ENCODE data around the gene MTHFD2L. TPM values are rescaled to one million over a fixed set of nuclear protein-coding genes. Genes with fewer than 3 reads are reported as not detected.

MTHFD2L gene
- total RNA-seq, 1 donor from 2014 or later: 15.5 TPM

DNA sequence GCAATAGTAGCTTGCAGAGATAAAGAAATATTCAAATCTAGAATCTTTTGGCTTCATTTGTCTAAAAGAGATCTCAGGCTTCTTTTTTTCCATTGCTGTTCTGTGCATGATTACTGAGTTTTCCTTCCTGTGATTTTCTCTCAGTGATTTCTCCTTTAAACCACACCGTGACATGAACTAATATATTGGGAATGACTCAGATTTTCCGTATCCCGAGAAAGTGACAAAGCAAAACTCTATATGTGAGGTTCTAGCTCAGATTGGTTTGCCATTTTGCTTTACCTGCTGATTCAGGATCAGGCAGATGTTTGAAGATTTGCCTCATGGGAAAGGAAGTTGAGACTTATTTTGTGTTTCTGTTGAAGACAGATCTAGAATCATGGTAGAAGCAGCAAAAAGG, 59.4 kb downstream of the MTHFD2L start:
- Histone ChIP-seq H3K27me3 (no peaks in the 10 kb centered on the region), H3K27ac (no peak overlapping the region), H3K4me3 (no peak overlapping the region), H3K36me3 (no peaks in the 10 kb centered on the region), H3K9me3 (no peaks in the 10 kb centered on the region), H3K4me1 (no peaks in the 10 kb centered on the region)
- no peak for DNase-seq (ENCODE audit: extremely low spot score in 2 of 2)
- intact Hi-C loops (cut with DNase I): no loop called here
- TF ChIP-seq POLR2AphosphoS5 (IDR thresholded peaks at IDR 0.05; ENCODE audit: insufficient read depth in 1 of 2, low read depth in 1 of 2) (no peak), POLR2A (IDR thresholded peaks at IDR 0.05) (no peak)
- TF ChIP-seq, protein P1, sequence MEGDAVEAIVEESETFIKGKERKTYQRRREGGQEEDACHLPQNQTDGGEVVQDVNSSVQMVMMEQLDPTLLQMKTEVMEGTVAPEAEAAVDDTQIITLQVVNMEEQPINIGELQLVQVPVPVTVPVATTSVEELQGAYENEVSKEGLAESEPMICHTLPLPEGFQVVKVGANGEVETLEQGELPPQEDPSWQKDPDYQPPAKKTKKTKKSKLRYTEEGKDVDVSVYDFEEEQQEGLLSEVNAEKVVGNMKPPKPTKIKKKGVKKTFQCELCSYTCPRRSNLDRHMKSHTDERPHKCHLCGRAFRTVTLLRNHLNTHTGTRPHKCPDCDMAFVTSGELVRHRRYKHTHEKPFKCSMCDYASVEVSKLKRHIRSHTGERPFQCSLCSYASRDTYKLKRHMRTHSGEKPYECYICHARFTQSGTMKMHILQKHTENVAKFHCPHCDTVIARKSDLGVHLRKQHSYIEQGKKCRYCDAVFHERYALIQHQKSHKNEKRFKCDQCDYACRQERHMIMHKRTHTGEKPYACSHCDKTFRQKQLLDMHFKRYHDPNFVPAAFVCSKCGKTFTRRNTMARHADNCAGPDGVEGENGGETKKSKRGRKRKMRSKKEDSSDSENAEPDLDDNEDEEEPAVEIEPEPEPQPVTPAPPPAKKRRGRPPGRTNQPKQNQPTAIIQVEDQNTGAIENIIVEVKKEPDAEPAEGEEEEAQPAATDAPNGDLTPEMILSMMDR (IDR thresholded peaks at IDR 0.05): no peak

GRCh38 chr4:74218201-74218600, 60.3 kb downstream of the MTHFD2L start:
- intact Hi-C loops (cut with DNase I): no loop called here
- DNase-seq (ENCODE audit: extremely low spot score in 2 of 2): no peak
- H3K27ac ChIP-seq: no peak overlapping the region
- H3K4me1 ChIP-seq: no peaks in the 10 kb centered on the region
- no peaks in the 10 kb centered on the region for H3K9me3 ChIP-seq
- no peaks in the 10 kb centered on the region for H3K36me3 ChIP-seq
- no peaks in the 10 kb centered on the region for H3K27me3 ChIP-seq
- no peak overlapping the region for H3K4me3 ChIP-seq
- TF ChIP-seq POLR2A (IDR thresholded peaks at IDR 0.05): no peak
- no peak for TF ChIP-seq POLR2AphosphoS5 (IDR thresholded peaks at IDR 0.05; ENCODE audit: insufficient read depth in 1 of 2, low read depth in 1 of 2)
- TF ChIP-seq, protein P1 (IDR thresholded peaks at IDR 0.05): no peak

GRCh38 chr4:74219240-74219639, 61.3 kb downstream of the MTHFD2L start:
- no peaks in the 10 kb centered on the region for H3K9me3 ChIP-seq
- TF ChIP-seq POLR2A (IDR thresholded peaks at IDR 0.05): no peak
- TF ChIP-seq, protein P1 (IDR thresholded peaks at IDR 0.05): no peak
- TF ChIP-seq POLR2AphosphoS5 (IDR thresholded peaks at IDR 0.05; ENCODE audit: insufficient read depth in 1 of 2, low read depth in 1 of 2): no peak
- H3K27me3 ChIP-seq: no peaks in the 10 kb centered on the region
- H3K36me3 ChIP-seq: no peaks in the 10 kb centered on the region
- intact Hi-C loops (cut with DNase I): no loop called here
- H3K27ac ChIP-seq: no peak overlapping the region
- H3K4me1 ChIP-seq: no peaks in the 10 kb centered on the region
- no peak overlapping the region for H3K4me3 ChIP-seq
- DNase-seq (ENCODE audit: extremely low spot score in 2 of 2): no peak

DNA sequence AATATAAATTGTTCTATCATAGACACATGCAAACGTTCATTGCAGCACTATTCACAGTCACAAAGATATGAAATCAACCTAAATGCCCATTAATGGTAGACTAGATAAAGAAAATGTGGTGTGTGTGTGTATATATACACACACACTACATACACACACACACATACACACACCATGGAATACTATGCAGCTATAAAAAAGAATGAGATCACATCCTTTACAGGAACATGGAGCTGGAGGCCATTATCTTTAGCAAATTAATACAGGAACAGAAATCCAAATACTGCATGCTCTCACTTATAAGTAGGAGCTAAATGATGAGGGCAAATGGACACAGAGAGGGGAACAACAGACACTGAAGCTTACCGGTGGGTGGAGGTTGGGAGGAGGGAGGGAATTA, 65.2 kb downstream of the MTHFD2L start:
- H3K4me3 ChIP-seq: no peak overlapping the region
- H3K4me1 ChIP-seq: no peaks in the 10 kb centered on the region
- no peak for DNase-seq (ENCODE audit: extremely low spot score in 2 of 2)
- H3K27me3 ChIP-seq: no peaks in the 10 kb centered on the region
- no peaks in the 10 kb centered on the region for H3K9me3 ChIP-seq
- no peaks in the 10 kb centered on the region for H3K36me3 ChIP-seq
- H3K27ac ChIP-seq: no peak overlapping the region
- intact Hi-C loops (cut with DNase I): no loop called here
- TF ChIP-seq POLR2A (IDR thresholded peaks at IDR 0.05): no peak
- TF ChIP-seq, protein P1 (IDR thresholded peaks at IDR 0.05): no peak
- no peak for TF ChIP-seq POLR2AphosphoS5 (IDR thresholded peaks at IDR 0.05; ENCODE audit: insufficient read depth in 1 of 2, low read depth in 1 of 2)

- Histone ChIP-seq H3K27ac (no peak overlapping the region), H3K4me1 (no peaks in the 10 kb centered on the region), H3K4me3 (no peak overlapping the region), H3K27me3 (no peaks in the 10 kb centered on the region), H3K36me3 (no peaks in the 10 kb centered on the region), H3K9me3 (no peaks in the 10 kb centered on the region)
- no peak for TF ChIP-seq POLR2A (IDR thresholded peaks at IDR 0.05)
- no peak for TF ChIP-seq POLR2AphosphoS5 (IDR thresholded peaks at IDR 0.05; ENCODE audit: insufficient read depth in 1 of 2, low read depth in 1 of 2)
- TF ChIP-seq, protein P1 (IDR thresholded peaks at IDR 0.05): no peak
- DNase-seq (ENCODE audit: extremely low spot score in 2 of 2): no peak
- intact Hi-C loops (cut with DNase I): no loop called here
Measured at GRCh38 chr4:74223801-74224200, 65.9 kb downstream of the MTHFD2L start.
